ENCODE data around the gene BRAF.

GRCh38 chr7:140771826-140772225 is 152.9 kb downstream of the BRAF start:
- no peak for TF ChIP-seq CTCF (optimal IDR thresholded peaks at IDR 0.05 in 1 of 3, IDR thresholded peaks at IDR 0.05 in 1 of 3, conservative IDR thresholded peaks at IDR 0.05 in 1 of 3; ENCODE audit: extremely low read depth in 1 of 3, insufficient read depth in 2 of 3, low read length in 3 of 3)
- TF ChIP-seq EZH2 (IDR thresholded peaks at IDR 0.05; ENCODE audit: low read length): no peak
